ENCODE data around the gene CIDEA. TPM values are rescaled to one million over a fixed set of nuclear protein-coding genes. Genes with fewer than 3 reads are reported as not detected.
"Not testable (repeated sequence)": the region's sequence is repeated elsewhere in the genome, so short reads cannot be mapped to it uniquely, and the experiment has no call there.

Gene CIDEA
- total RNA-seq (2014; rRNA removed; shearing (Covaris generic)): not detected in 2 replicates

DNA sequence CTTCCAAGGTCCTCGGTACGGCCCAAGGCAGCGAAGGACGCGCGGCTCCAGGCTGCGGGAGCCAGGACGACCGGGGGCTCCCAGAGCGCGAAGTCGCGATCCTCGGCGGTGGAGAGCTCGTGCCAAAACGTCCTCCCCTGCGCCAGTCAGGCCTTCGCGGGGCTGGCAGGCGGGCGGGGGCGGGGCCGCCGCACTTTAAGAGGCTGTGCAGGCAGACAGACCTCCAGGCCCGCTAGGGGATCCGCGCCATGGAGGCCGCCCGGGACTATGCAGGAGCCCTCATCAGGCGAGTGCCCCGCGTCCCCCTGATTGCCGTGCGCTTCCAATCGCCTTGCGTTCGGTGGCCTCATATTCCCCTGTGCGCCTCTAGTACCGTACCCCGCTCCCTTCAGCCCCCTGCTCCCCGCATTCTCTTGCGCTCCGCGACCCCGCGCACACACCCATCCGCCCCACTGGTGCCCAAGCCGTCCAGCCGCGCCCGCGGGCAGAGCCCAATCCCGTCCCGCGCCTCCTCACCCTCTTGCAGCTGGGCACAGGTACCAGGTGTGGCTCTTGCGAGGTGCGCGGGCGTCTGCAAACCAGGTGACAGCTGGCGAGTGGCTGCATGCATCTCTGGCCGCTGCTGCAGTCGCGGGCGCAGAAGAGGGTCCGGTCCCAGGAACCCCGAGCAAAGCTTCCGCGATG lies at the start of gene CIDEA:
CIDEA (plus strand) TSS at position 226 of the 684 bp plus-strand sequence; CDS start at position 249, 23 bp downstream.
- no peak within 1 kb of the TSS for H3K4me3 ChIP-seq
- peak in 1 of 2 experiments; percentile 9 for DNase-seq (ENCODE audit: low read depth in 1 of 2, low spot score in 2 of 2)

DNA sequence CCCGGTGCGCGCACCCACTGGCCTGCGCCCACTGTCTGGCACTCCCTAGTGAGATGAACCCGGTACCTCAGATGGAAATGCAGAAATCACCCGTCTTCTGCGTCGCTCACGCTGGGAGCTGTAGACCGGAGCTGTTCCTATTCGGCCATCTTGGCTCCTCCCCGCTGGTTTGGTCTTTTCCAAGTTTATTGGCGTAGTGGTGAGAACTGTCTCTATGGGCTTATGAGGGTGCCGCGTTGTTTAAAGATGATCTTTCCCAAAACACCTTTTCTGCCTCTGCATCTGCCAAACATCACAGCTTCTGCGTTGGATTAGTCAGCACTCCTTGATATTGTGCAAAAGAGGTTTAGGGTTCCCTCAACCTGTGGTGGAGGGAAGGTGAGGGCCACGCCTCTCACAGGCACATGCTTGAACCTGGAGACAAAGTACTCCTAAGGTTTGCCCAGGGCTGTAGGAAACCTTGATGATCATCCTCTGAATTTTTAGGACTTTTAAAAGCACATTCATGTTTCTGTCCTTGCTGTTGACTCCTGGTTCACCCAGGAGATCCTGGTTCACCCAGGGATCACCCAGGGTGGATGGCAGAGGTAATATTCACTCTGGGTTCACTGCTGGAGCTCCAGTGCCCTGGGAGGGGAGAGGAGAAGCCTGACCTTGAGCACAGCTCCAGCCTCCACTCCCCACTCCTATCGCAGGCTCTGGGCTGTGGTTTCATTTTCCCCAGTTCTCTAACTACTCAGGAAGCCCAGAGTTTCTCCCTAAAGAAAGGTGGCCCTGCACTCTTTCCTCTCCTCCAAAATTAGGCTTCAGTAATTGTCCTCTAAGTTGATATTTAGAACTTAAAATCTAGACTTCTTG lies 45.6 kb upstream of the CIDEA start:
- H3K27me3 ChIP-seq (replicated peaks); H3K4me3 ChIP-seq; H3K9me3 ChIP-seq (replicated peaks); H3K4me1 ChIP-seq (replicated peaks); H3K27ac ChIP-seq; H3K36me3 ChIP-seq; DNase-seq (ENCODE audit: low read depth in 1 of 2, low spot score in 2 of 2): not testable (repeated sequence)

More for the DNA sequence above, at the start of gene CIDEA:
- Histone ChIP-seq H3K27ac (no peak within 1 kb of the TSS), H3K4me1 (replicated peaks) (peaks cover 20% of the 10 kb centered on the region), H3K36me3 (no peaks in the 10 kb centered on the region), H3K27me3 (replicated peaks) (peaks cover 25% of the 10 kb centered on the region), H3K9me3 (replicated peaks) (no peaks in the 10 kb centered on the region)

DNA sequence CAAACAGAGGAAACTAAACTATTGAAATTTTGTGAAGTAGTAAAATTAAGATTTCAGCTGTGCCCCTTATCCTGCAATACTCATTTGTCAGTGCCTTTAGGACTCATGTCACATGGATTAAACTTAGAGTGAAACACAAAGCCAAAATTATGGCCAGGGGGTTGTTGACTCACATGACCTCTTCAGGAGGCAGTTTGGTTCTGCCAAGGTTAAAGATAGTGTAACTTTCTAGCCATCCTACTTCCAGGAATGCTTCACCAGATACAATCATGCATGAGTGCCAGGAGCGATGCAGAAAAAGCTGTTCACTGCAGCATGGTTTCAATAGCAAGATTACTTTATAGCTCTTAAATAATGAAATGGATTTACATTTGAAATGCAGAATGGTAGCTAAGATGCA lies 41.9 kb upstream of the CIDEA start:
- H3K27ac ChIP-seq; H3K4me1 ChIP-seq (replicated peaks); DNase-seq (ENCODE audit: low read depth in 1 of 2, low spot score in 2 of 2); H3K9me3 ChIP-seq (replicated peaks); H3K27me3 ChIP-seq (replicated peaks); H3K4me3 ChIP-seq; H3K36me3 ChIP-seq: not testable (repeated sequence)

DNA sequence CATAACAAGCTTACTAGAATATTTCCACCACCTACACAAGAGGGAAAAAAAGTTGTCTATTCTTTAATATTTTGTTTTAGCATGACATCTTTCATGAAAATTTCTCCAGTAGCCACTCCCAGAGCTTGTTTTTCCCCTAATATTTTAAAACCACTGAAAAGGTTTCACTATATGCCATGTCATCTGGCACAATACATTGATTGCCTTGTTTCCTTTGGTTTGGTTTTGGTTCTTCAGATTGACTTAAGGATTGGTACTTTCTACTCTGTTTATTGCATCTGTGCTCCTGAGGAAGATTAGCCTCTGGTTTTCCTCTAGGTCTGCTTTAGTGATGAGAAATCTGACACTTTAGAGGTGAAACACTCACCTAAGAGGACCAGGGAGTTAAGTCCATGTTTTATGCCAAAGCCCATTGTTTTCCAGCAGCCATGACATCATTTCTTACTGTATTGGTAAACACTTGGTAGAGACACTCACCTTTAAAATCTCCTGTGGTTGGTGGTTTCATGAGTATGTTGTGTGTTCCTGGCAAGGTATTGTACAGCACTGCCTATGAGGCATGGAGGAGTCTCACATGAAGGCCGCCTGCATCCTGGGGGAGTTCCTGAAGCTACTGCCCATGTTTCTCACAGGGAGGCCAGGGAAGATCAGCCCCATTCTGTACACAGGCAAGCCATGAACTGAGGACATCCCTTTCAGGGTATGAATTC lies 39.7 kb upstream of the CIDEA start:
- not testable (repeated sequence) for H3K4me1 ChIP-seq (replicated peaks); H3K27me3 ChIP-seq (replicated peaks); DNase-seq (ENCODE audit: low read depth in 1 of 2, low spot score in 2 of 2); H3K36me3 ChIP-seq; H3K27ac ChIP-seq; H3K9me3 ChIP-seq (replicated peaks); H3K4me3 ChIP-seq

DNA sequence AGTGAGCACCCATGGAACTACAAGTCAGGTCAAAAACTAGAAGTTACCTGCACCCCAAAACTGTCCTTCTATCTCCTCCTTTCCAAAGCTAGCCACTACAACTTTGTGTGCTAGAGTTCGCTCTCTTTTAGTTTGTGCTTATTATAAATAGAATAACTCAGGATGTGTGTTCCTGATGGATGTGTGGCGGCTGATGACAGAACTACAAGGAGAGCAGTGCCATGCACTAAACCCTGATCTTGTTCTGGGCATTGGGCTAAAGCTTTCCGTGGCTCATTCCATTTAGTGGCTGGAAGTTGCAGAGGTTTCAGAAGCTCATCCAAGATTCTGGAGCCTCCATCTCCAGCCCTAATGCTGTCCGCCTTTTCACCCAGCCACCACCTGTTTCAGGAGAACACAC lies 37.7 kb upstream of the CIDEA start:
- not testable (repeated sequence) for H3K27ac ChIP-seq; H3K36me3 ChIP-seq; DNase-seq (ENCODE audit: low read depth in 1 of 2, low spot score in 2 of 2); H3K4me3 ChIP-seq; H3K4me1 ChIP-seq (replicated peaks); H3K9me3 ChIP-seq (replicated peaks); H3K27me3 ChIP-seq (replicated peaks)

GRCh38 chr18:12218603-12219002 lies 35.6 kb upstream of the CIDEA start:
- H3K4me3 ChIP-seq; H3K27ac ChIP-seq; H3K9me3 ChIP-seq (replicated peaks); DNase-seq (ENCODE audit: low read depth in 1 of 2, low spot score in 2 of 2); H3K36me3 ChIP-seq; H3K27me3 ChIP-seq (replicated peaks); H3K4me1 ChIP-seq (replicated peaks): not testable (repeated sequence)

DNA sequence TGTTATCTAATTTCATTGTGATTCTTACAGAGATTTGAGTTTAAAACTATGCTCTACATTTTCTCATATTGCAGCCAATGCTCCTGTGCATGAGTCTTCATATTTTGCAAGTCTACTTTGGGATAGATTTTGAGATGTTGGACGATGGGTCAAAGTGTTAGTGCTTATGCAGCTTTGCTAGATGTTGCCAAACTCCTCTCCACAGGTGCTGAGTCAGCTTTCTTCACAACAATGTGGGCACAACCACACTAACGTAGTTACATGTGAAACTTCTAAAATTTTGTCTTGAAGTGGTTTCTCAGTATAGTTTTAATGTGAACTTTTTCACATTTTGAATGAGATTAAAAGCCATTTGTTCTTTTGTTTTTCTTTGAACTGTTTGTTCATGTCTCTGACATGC lies 32.1 kb upstream of the CIDEA start:
- DNase-seq (ENCODE audit: low read depth in 1 of 2, low spot score in 2 of 2); H3K27me3 ChIP-seq (replicated peaks); H3K27ac ChIP-seq; H3K36me3 ChIP-seq; H3K4me1 ChIP-seq (replicated peaks); H3K4me3 ChIP-seq; H3K9me3 ChIP-seq (replicated peaks): not testable (repeated sequence)

- DNase-seq (ENCODE audit: low read depth in 1 of 2, low spot score in 2 of 2); H3K27me3 ChIP-seq (replicated peaks); H3K27ac ChIP-seq; H3K4me1 ChIP-seq (replicated peaks); H3K36me3 ChIP-seq; H3K9me3 ChIP-seq (replicated peaks); H3K4me3 ChIP-seq: not testable (repeated sequence)
Measured at GRCh38 chr18:12223326-12223725, 30.8 kb upstream of the CIDEA start.

DNA sequence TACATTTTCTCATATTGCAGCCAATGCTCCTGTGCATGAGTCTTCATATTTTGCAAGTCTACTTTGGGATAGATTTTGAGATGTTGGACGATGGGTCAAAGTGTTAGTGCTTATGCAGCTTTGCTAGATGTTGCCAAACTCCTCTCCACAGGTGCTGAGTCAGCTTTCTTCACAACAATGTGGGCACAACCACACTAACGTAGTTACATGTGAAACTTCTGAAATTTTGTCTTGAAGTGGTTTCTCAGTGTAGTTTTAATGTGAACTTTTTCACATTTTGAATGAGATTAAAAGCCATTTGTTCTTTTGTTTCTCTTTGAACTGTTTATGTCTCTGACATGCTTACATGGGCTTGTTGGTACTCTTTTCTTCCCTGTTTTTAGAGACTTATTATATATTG lies 27.4 kb upstream of the CIDEA start:
- H3K27ac ChIP-seq; H3K27me3 ChIP-seq (replicated peaks); DNase-seq (ENCODE audit: low read depth in 1 of 2, low spot score in 2 of 2); H3K36me3 ChIP-seq; H3K4me3 ChIP-seq; H3K4me1 ChIP-seq (replicated peaks); H3K9me3 ChIP-seq (replicated peaks): not testable (repeated sequence)

GRCh38 chr18:12227399-12228186 lies 26.6 kb upstream of the CIDEA start:
- H3K4me3 ChIP-seq; DNase-seq (ENCODE audit: low read depth in 1 of 2, low spot score in 2 of 2); H3K4me1 ChIP-seq (replicated peaks); H3K9me3 ChIP-seq (replicated peaks); H3K36me3 ChIP-seq; H3K27me3 ChIP-seq (replicated peaks); H3K27ac ChIP-seq: not testable (repeated sequence)

- not testable (repeated sequence) for DNase-seq (ENCODE audit: low read depth in 1 of 2, low spot score in 2 of 2); H3K9me3 ChIP-seq (replicated peaks); H3K36me3 ChIP-seq
Measured at GRCh38 chr18:12228308-12228707, 25.9 kb upstream of the CIDEA start.

DNA sequence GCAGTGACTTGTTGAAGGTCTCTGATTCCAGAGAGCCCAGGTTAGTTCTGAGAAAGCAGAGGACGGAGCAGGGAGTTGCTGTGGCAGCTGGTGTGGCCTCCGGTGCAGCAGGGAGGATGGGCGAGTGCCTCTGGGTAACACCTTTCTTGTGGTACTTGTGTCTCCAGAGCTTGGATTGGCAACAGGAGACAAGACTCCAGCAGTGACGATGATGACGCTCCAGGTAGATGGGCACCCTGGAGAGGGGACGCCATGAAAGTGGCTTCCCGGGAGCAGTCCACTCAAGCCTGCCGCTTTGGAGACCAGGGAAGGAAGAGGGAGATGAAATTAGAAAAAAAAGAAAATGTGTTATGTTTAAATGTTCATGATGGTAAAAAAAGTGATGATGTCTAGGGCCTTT lies 23.6 kb upstream of the CIDEA start:
- not testable (repeated sequence) for H3K27me3 ChIP-seq (replicated peaks); H3K27ac ChIP-seq; H3K9me3 ChIP-seq (replicated peaks); H3K4me1 ChIP-seq (replicated peaks); H3K4me3 ChIP-seq; H3K36me3 ChIP-seq; DNase-seq (ENCODE audit: low read depth in 1 of 2, low spot score in 2 of 2)

More at GRCh38 chr18:12228308-12228707, 25.9 kb upstream of the CIDEA start:
- H3K4me1 ChIP-seq (replicated peaks); H3K27ac ChIP-seq; H3K4me3 ChIP-seq; H3K27me3 ChIP-seq (replicated peaks): not testable (repeated sequence)

DNA sequence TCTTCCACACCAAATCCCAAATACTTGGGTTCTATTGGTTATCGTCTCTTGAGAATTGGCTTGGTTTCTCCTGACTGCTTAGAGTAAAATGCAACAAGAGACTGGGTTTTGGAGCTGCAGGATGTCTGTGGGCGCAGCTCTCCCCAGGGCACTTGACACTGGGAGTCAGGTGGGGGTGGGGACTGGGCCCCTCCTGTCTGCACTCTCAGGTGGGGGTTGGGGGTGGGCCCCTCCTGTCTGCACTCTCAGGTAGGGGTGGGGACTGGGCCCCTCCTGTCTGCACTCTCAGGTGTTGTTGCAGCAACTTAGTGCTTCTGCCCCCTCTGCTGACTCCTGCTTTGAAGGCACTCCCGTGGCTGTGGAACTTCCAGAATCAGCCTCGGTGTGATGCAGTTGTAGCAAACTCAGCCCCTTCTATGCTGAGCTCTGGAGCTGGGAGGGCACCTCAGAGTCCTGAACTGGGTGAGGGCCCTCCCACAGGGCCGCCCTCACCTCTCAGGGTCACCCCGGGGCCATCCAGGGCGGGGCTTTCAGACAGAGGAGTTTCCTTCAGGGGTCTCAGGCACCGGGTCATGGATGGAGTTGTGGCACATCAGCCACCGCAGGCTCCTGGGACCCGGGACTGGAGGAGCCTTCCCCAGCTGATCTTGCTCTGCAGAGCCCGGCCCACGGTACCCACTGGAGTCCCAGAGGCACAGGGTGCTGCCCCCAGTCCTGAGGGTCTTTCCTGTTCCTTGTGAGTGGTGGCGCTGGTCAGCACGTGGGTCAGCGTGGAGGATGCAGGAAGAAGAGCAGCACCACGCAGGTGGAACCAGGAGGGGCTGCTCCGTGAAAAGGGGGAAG lies 22.9 kb upstream of the CIDEA start:
- no peaks in the 10 kb centered on the region for H3K36me3 ChIP-seq
- H3K27me3 ChIP-seq (replicated peaks): no peaks in the 10 kb centered on the region
- no peak for DNase-seq (ENCODE audit: low read depth in 1 of 2, low spot score in 2 of 2)
- H3K4me1 ChIP-seq (replicated peaks): peaks cover 6% of the 10 kb centered on the region; the same call in 1 of the 2 replicates
- no peak overlapping the region for H3K4me3 ChIP-seq
- no peaks in the 10 kb centered on the region for H3K9me3 ChIP-seq (replicated peaks)
- H3K27ac ChIP-seq: no peak overlapping the region
